LNCaP clone FGC (cell line): Measurements from ENCODE around the gene EPO.
A peak's percentile ranks its signal among the peaks of the same experiment; 100 is the strongest.
"Not testable (repeated sequence)": the region's sequence is repeated elsewhere in the genome, so short reads cannot be mapped to it uniquely, and the experiment has no call there.

Source experiments
- DNase-seq: peaks from one replicate; pipeline ENCODE4 v3.0.0-alpha.2; 2011; ENCODE audit warnings: low read depth
- H3K4me3 ChIP-seq: 2 replicates; pipeline ENCODE4 v1.5.1; 2011; ENCODE audit warnings: mild to moderate bottlenecking, low read depth, low read length, control low read depth
- CTCF ChIP-seq: IDR thresholded peaks from 2 replicates; pipeline ENCODE4 v1.5.1; 2012; ENCODE audit warnings: mild to moderate bottlenecking; ENCODE audit not compliant: control insufficient read depth, insufficient read depth; ENCODE audit errors: extremely low read depth

The EPO gene

GRCh38 chr7:100708395-100708794 is 11.9 kb upstream of the EPO start:
- DNase-seq: no peak
- no peak overlapping the region for H3K4me3 ChIP-seq
- no peak for TF ChIP-seq CTCF

- no peak for DNase-seq
- H3K4me3 ChIP-seq: no peak overlapping the region
- no peak for TF ChIP-seq CTCF
Measured at GRCh38 chr7:100710452-100710851, 9.8 kb upstream of the EPO start.

- DNase-seq: no peak
- H3K4me3 ChIP-seq: no peak overlapping the region
- no peak for TF ChIP-seq CTCF
Measured at GRCh38 chr7:100711369-100711768, 8.9 kb upstream of the EPO start.

- no peak overlapping the region for H3K4me3 ChIP-seq
- no peak for DNase-seq
- TF ChIP-seq CTCF: no peak
Measured at GRCh38 chr7:100714725-100715124, 5.5 kb upstream of the EPO start.

GRCh38 chr7:100717073-100717472 is 3.2 kb upstream of the EPO start:
- DNase-seq, H3K4me3 ChIP-seq: not testable (repeated sequence)

GRCh38 chr7:100719523-100720278 is 567 bp upstream of the EPO start:
- no peak for DNase-seq
- TF ChIP-seq CTCF: 0 out of 2 replicates have a peak, but pooled peaks have one; percentile 9
- H3K4me3 ChIP-seq: no peak overlapping the region

GRCh38 chr7:100720671-100721504 is 620 bp downstream of the EPO start:
- DNase-seq: no peak
- no peak for TF ChIP-seq CTCF
- no peak overlapping the region for H3K4me3 ChIP-seq
